H1 (cell line): Measurements from ENCODE around the gene IL1RAPL1. TPM values are rescaled to one million over a fixed set of nuclear protein-coding genes. Genes with fewer than 3 reads are reported as not detected.

Source experiments
- CTCF ChIA-PET: fragments of 300-600 bp; sonication (Branson Sonifier 250); formaldehyde crosslinking; loops from one replicate; lab custom pipeline; 2021; ENCODE audit not compliant: partially characterized antibody; lab: Charles Lee
- POLR2A ChIA-PET: fragments of 300-600 bp; sonication (Branson Sonifier 250); formaldehyde crosslinking; loops from one replicate; lab custom pipeline; 2021; ENCODE audit warnings: inconsistent platforms; ENCODE audit not compliant: partially characterized antibody; lab: Charles Lee
- DNase-seq, 2 experiments: peaks; one replicate each; pipeline versions ENCODE4 v3.0.0 to v3.0.0-alpha.2; 2010 to 2022; ENCODE audit warnings: low spot score in 2 of 2, low read depth in 1 of 2, mixed read lengths in 1 of 2
- FAIRE-seq: peaks from 2 replicates; lab custom pipeline; 2011; peaks lifted over from hg19 to GRCh38; lab: Jason Lieb, UNC
- H2AFZ ChIP-seq: 2 replicates; pipeline ENCODE4 v1.8.1; 2012; ENCODE audit warnings: low read length, inconsistent platforms
- H2AK5ac ChIP-seq: 2 replicates; pipeline ENCODE4 v1.6.1; 2013; ENCODE audit warnings: low read depth, low read length
- H2BK120ac ChIP-seq: replicated peaks from 2 replicates; pipeline ENCODE3; 2013; ENCODE audit warnings: low read depth, low read length, inconsistent platforms
- H2BK12ac ChIP-seq: 2 replicates; pipeline ENCODE4 v1.6.1; 2013; ENCODE audit warnings: low read depth, low read length
- H2BK15ac ChIP-seq: 2 replicates; pipeline ENCODE4 v1.6.1; 2013; ENCODE audit warnings: low read length
- H2BK20ac ChIP-seq: 2 replicates; pipeline ENCODE4 v1.6.1; 2013; ENCODE audit warnings: low read length
- H2BK5ac ChIP-seq: 2 replicates; pipeline ENCODE4 v1.6.1; 2013; ENCODE audit warnings: low read depth, low read length
- H3K14ac ChIP-seq: 2 replicates; pipeline ENCODE4 v1.6.1; 2013; ENCODE audit warnings: inconsistent platforms; ENCODE audit not compliant: insufficient read length
- H3K18ac ChIP-seq: 2 replicates; pipeline ENCODE4 v1.6.1; 2013; ENCODE audit warnings: low read length; ENCODE audit errors: extremely low read depth
- H3K23ac ChIP-seq: 2 replicates; pipeline ENCODE4 v1.6.1; 2013; ENCODE audit warnings: inconsistent platforms; ENCODE audit not compliant: insufficient read length
- H3K23me2 ChIP-seq: 2 replicates; pipeline ENCODE4 v1.6.1; 2013; ENCODE audit warnings: low read depth, low read length
- H3K27ac ChIP-seq: 2 replicates; pipeline ENCODE4 v1.6.1; 2011; ENCODE audit warnings: low read depth, low read length, inconsistent platforms
- H3K27me3 ChIP-seq, 4 experiments: replicated peaks in 1 of 4; 1 replicate in 1 of 4; 2 replicates in 3 of 4; pipeline versions ENCODE4 v1.6.1 to v1.8.1; 2011 to 2013; ENCODE audit warnings: low read length in 3 of 4, mild to moderate bottlenecking in 3 of 4, inconsistent platforms in 2 of 4, mixed read lengths in 2 of 4, moderate library complexity in 1 of 4; ENCODE audit not compliant: control insufficient read depth in 3 of 4, insufficient read depth in 3 of 4; ENCODE audit errors: extremely low read depth in 1 of 4
- H3K36me3 ChIP-seq, 4 experiments: 2 replicates each; pipeline versions ENCODE4 v1.6.1 to v1.8.1; 2011 to 2013; ENCODE audit warnings: mild to moderate bottlenecking in 4 of 4, low read length in 3 of 4, moderate library complexity in 2 of 4, control low read depth in 1 of 4, inconsistent platforms in 1 of 4; ENCODE audit not compliant: insufficient read depth in 4 of 4, control insufficient read depth in 2 of 4
- H3K4ac ChIP-seq: replicated peaks from 2 replicates; pipeline ENCODE3; 2013; ENCODE audit warnings: low read length, low read depth, mixed read lengths, inconsistent platforms; ENCODE audit not compliant: insufficient read length
- H3K4me1 ChIP-seq, 4 experiments: replicated peaks in 1 of 4; 1 replicate in 1 of 4; 2 replicates in 3 of 4; pipeline versions ENCODE4 v1.6.1 to v1.8.1; 2011 to 2013; ENCODE audit warnings: low read length in 3 of 4, inconsistent platforms in 2 of 4, mixed read lengths in 1 of 4; ENCODE audit not compliant: insufficient read depth in 4 of 4, control insufficient read depth in 3 of 4
- H3K4me2 ChIP-seq, 2 experiments: 2 replicates each; pipeline versions ENCODE4 v1.6.1 to v1.8.1; 2011 to 2013; ENCODE audit warnings: low read depth in 2 of 2, low read length in 2 of 2, control low read depth in 1 of 2, inconsistent platforms in 1 of 2, mild to moderate bottlenecking in 1 of 2; ENCODE audit not compliant: insufficient read depth in 1 of 2
- H3K4me3 ChIP-seq, 4 experiments: fragments of 200-600, 300-600 bp in 1 of 4; sonication (generic), shearing (Covaris generic), sonication (Bioruptor Twin) in 1 of 4; 2 replicates each; pipeline versions ENCODE4 v1.5.1 to v1.8.1; 2011 to 2016; ENCODE audit warnings: low read length in 4 of 4, low read depth in 3 of 4, control low read depth in 2 of 4, inconsistent platforms in 2 of 4, mild to moderate bottlenecking in 2 of 4, mixed read lengths in 1 of 4, moderate library complexity in 1 of 4; ENCODE audit not compliant: insufficient read depth in 2 of 4; ENCODE audit errors: extremely low read depth in 1 of 4
- H3K56ac ChIP-seq: replicated peaks from 2 replicates; pipeline ENCODE3; 2013; ENCODE audit warnings: low read depth, mild to moderate bottlenecking, mixed read lengths, low read length, inconsistent platforms; ENCODE audit not compliant: insufficient read length
- H3K79me1 ChIP-seq: 2 replicates; pipeline ENCODE4 v1.6.1; 2013; ENCODE audit warnings: low read depth, low read length, control low read depth
- H3K79me2 ChIP-seq, 2 experiments: 2 replicates each; pipeline versions ENCODE4 v1.6.1 to v1.8.1; 2012 to 2013; ENCODE audit warnings: low read length in 2 of 2, mild to moderate bottlenecking in 2 of 2, inconsistent platforms in 1 of 2; ENCODE audit not compliant: insufficient read depth in 2 of 2, control insufficient read depth in 1 of 2
- H3K9ac ChIP-seq, 4 experiments: replicated peaks in 1 of 4; 1 replicate in 1 of 4; 2 replicates in 3 of 4; pipeline versions ENCODE4 v1.6.1 to v1.8.1; 2011 to 2013; ENCODE audit warnings: low read depth in 3 of 4, low read length in 3 of 4, control low read depth in 2 of 4, mild to moderate bottlenecking in 2 of 4, moderate library complexity in 2 of 4, inconsistent platforms in 1 of 4; ENCODE audit errors: extremely low read depth in 1 of 4
- H3K9me3 ChIP-seq, 2 experiments: 2 replicates each; pipeline versions ENCODE4 v1.6.1 to v1.8.1; 2012 to 2013; ENCODE audit warnings: mild to moderate bottlenecking in 2 of 2, moderate library complexity in 2 of 2, control low read depth in 1 of 2, inconsistent platforms in 1 of 2, low read depth in 1 of 2, low read length in 1 of 2, mixed read lengths in 1 of 2; ENCODE audit not compliant: insufficient read depth in 2 of 2
- H4K20me1 ChIP-seq, 2 experiments: replicated peaks in 1 of 2; 2 replicates each; pipeline versions ENCODE3 to v1.8.1; 2011 to 2013; ENCODE audit warnings: inconsistent platforms in 2 of 2, low read length in 2 of 2, mild to moderate bottlenecking in 1 of 2; ENCODE audit not compliant: insufficient read depth in 2 of 2, control insufficient read depth in 1 of 2
- H4K5ac ChIP-seq: 2 replicates; pipeline ENCODE4 v1.6.1; 2013; ENCODE audit warnings: low read length, low read depth, mixed read lengths, inconsistent platforms; ENCODE audit not compliant: insufficient read length
- H4K8ac ChIP-seq: 2 replicates; pipeline ENCODE4 v1.8.0; 2013; ENCODE audit warnings: mild to moderate bottlenecking, moderate library complexity, low read length, inconsistent platforms; ENCODE audit not compliant: insufficient read depth; ENCODE audit errors: extremely low read depth
- H4K91ac ChIP-seq: replicated peaks from 2 replicates; pipeline ENCODE3; 2013; ENCODE audit warnings: low read length, mixed read lengths, inconsistent platforms; ENCODE audit not compliant: insufficient read length
- BACH1 ChIP-seq: IDR thresholded peaks from 2 replicates; pipeline ENCODE4 v1.6.1; 2012; ENCODE audit warnings: low read length, improper control_type of control experiment
- BCL11A ChIP-seq, 2 experiments: IDR thresholded peaks; one replicate each; pipeline ENCODE4 v1.6.1; 2011; ENCODE audit warnings: low read depth in 2 of 2, low read length in 2 of 2, mild to moderate bottlenecking in 2 of 2
- BRCA1 ChIP-seq: IDR thresholded peaks from 2 replicates; pipeline ENCODE4 v1.6.1; 2012; ENCODE audit warnings: low read depth, low read length, improper control_type of control experiment
- CBX8 ChIP-seq: fragments of 300-800, 300-1000 bp; sonication (generic); IDR thresholded peaks from 2 replicates; pipeline ENCODE4 v1.7.1; 2016; ENCODE audit warnings: low read depth, low read length, borderline replicate concordance
- EP300 ChIP-seq, 2 experiments: IDR thresholded peaks; 1 replicate in 1 of 2; 2 replicates in 1 of 2; pipeline ENCODE4 v1.6.1; 2011 to 2012; ENCODE audit warnings: low read depth in 2 of 2, low read length in 2 of 2, mild to moderate bottlenecking in 2 of 2, borderline replicate concordance in 1 of 2, inconsistent platforms in 1 of 2, moderate library complexity in 1 of 2
- FOSL1 ChIP-seq: IDR thresholded peaks from 2 replicates; pipeline ENCODE4 v1.6.1; 2011; ENCODE audit warnings: mild to moderate bottlenecking, low read depth, low read length, moderate library complexity; ENCODE audit not compliant: insufficient read depth
- HDAC6 ChIP-seq: IDR thresholded peaks from one replicate; pipeline ENCODE4 v1.7.1; 2012; ENCODE audit warnings: low read depth, mild to moderate bottlenecking, inconsistent platforms, low read length, moderate library complexity
- MAFK ChIP-seq: IDR thresholded peaks from 2 replicates; pipeline ENCODE4 v1.6.1; 2012; ENCODE audit warnings: low read depth, mild to moderate bottlenecking, improper control_type of control experiment, low read length
- POLR2A ChIP-seq, 2 experiments: IDR thresholded peaks; 1 replicate in 1 of 2; 2 replicates in 1 of 2; pipeline ENCODE4 v1.6.1; 2011; ENCODE audit warnings: low read depth in 2 of 2, low read length in 2 of 2, mild to moderate bottlenecking in 2 of 2; ENCODE audit errors: control extremely low read depth in 1 of 2
- POU5F1 ChIP-seq: IDR thresholded peaks from 2 replicates; pipeline ENCODE4 v1.6.1; 2011; ENCODE audit warnings: low read depth, mild to moderate bottlenecking, low read length, moderate library complexity
- RBBP5 ChIP-seq: IDR thresholded peaks from 2 replicates; pipeline ENCODE4 v1.7.1; 2012; ENCODE audit warnings: low read depth, mild to moderate bottlenecking, inconsistent platforms, low read length, moderate library complexity, borderline replicate concordance
- RFX5 ChIP-seq: IDR thresholded peaks from 2 replicates; pipeline ENCODE4 v1.6.1; 2011; ENCODE audit warnings: low read depth, low read length, improper control_type of control experiment, borderline replicate concordance
- SIRT6 ChIP-seq: IDR thresholded peaks from one replicate; pipeline ENCODE4 v1.7.1; 2012; ENCODE audit warnings: low read length, inconsistent platforms
- SP4 ChIP-seq: IDR thresholded peaks from 2 replicates; pipeline ENCODE4 v1.6.1; 2012; ENCODE audit warnings: low read length, inconsistent platforms
- WGBS, 2 experiments: shearing (Covaris generic) in 1 of 2; methylation state at CpG; one replicate each; pipeline versions ENCODE4 v1.1.6 to v1.1.7; 2013 to 2015; ENCODE audit warnings: low lambda C conversion rate in 2 of 2, mixed read lengths in 2 of 2, inconsistent platforms in 1 of 2, low coverage in 1 of 2, missing lambda C conversion rate in 1 of 2; ENCODE audit not compliant: insufficient replicate concordance in 2 of 2, insufficient coverage in 1 of 2, insufficient read length in 1 of 2; ENCODE audit errors: extremely low coverage in 1 of 2, missing lambda C conversion rate in 1 of 2; 5-methylcytosine and 5-hydroxymethylcytosine counted together
- polyA plus RNA-seq, 7 experiments: library from polyadenylated mRNA; depleted of rRNA in 3 of 7; stranded (reverse) in 5 of 7; unstranded in 2 of 7; fragments of >200 nt in 5 of 7; fragments of 200-250 nt in 2 of 7; gene quantifications; 1 replicate in 5 of 7; 2 replicates in 1 of 7; 4 replicates in 1 of 7; pipeline versions ENCODE4 v1.2.1 to v1.2.3, GENCODE V29; 2011 to 2013; ENCODE audit warnings: missing spikeins in 2 of 7, mixed read lengths in 2 of 7
- total RNA-seq: library from RNA; stranded (reverse); fragmentation: NEBNext Ultra II Directional; extraction: Animal tissue kit (Norgen Biotek cat#: 25700); gene quantifications from 2 replicates; pipeline ENCODE4 v1.2.1, GENCODE V29; 2021

IL1RAPL1 gene
- total and polyA plus RNA-seq, 2 of the 8 experiments (the other 6 are each of a cell fraction or from before 2014, with no cell fraction given), result 0.11 to 0.35 TPM

- TF ChIP-seq MAFK (no peak), RFX5 (no peak), POU5F1 (no peak), SP4 (no peak), CBX8 (no peak), SIRT6 (no peak), BACH1 (no peak), POLR2A (IDR thresholded peaks at IDR 0.05; ENCODE audit: control extremely low read depth in 1 of 2, low read depth in 2 of 2, low read length in 2 of 2) (no peak), BRCA1 (no peak), FOSL1 (no peak), BCL11A (IDR thresholded peaks at IDR 0.05; ENCODE audit: low read depth in 2 of 2, low read length in 2 of 2) (no peak), RBBP5 (no peak), HDAC6 (no peak), EP300 (IDR thresholded peaks at IDR 0.05; ENCODE audit: borderline replicate concordance in 1 of 2, low read depth in 2 of 2, low read length in 2 of 2) (no peak)
- TF ChIP-seq, all 59 proteins: peak for 0
- Histone ChIP-seq H3K14ac (no peak overlapping the region), H3K23ac (no peak overlapping the region), H4K20me1 (no peaks in the 10 kb centered on the region), H3K27me3 (no peaks in the 10 kb centered on the region), H3K27ac (no peak overlapping the region), H4K8ac (no peak overlapping the region), H2BK120ac (no peak overlapping the region), H2AFZ (no peak overlapping the region), H3K18ac (no peak overlapping the region), H3K9me3 (no peaks in the 10 kb centered on the region), H3K79me1 (no peaks in the 10 kb centered on the region), H3K4me3 (no peak overlapping the region), H3K4me2 (no peak overlapping the region), H3K4ac (no peak overlapping the region), H3K56ac (no peak overlapping the region), H2AK5ac (no peak overlapping the region), H2BK15ac (no peak overlapping the region), H3K36me3 (no peaks in the 10 kb centered on the region), H3K79me2 (no peaks in the 10 kb centered on the region), H3K4me1 (no peaks in the 10 kb centered on the region), H2BK12ac (no peak overlapping the region), H4K5ac (no peak overlapping the region), H2BK5ac (no peak overlapping the region), H2BK20ac (no peak overlapping the region), H4K91ac (no peak overlapping the region), H3K23me2 (no peaks in the 10 kb centered on the region), H3K9ac (no peak overlapping the region)
- WGBS, 2 experiments, result 71% methylated on average over 1 of the region's 2 CpGs; no CpG with 5 or more reads in 1 of the 2 experiments
- FAIRE-seq, result no peak
- ChIA-PET POLR2A (no interaction called here), CTCF (no interaction called here)
- DNase-seq, result no peak
Measured at GRCh38 chrX:28757290-28757689, 170.0 kb downstream of the IL1RAPL1 start.
